IMR-90 (cell line): Measurements from ENCODE around the gene RASGRF2. TPM values are rescaled to one million over a fixed set of nuclear protein-coding genes. Genes with fewer than 3 reads are reported as not detected.

Experiments used
- ATAC-seq: fragments of 200-7000 bp; cut with Tn5 transposase; 2 replicates; pipeline ENCODE4 v1.9.1; 2020; ENCODE audit warnings: low read depth, mild to moderate bottlenecking, moderate library complexity
- BruUV-seq: library from RNA; stranded (reverse); fragments of 400-500 nt; replicated peaks from 2 replicates; lab custom pipeline; 2021; lab: Mats Ljungman, UMichigan
- CTCF ChIA-PET: fragments of 300-600 bp; formaldehyde crosslinking; extraction: SDS; loops from one replicate; lab custom pipeline; 2021; ENCODE audit warnings: antibody characterized with exemption; lab: Yijun Ruan, JAX
- POLR2A ChIA-PET: fragments of 300-600 bp; sonication (Branson Sonifier 250); formaldehyde crosslinking; loops from one replicate; lab custom pipeline; 2022; ENCODE audit warnings: antibody characterized with exemption; ENCODE audit not compliant: unreplicated experiment; lab: Charles Lee
- DNase-seq: peaks from one replicate; pipeline ENCODE4 v3.0.0; 2013
- H2AFZ ChIP-seq: replicated peaks from 2 replicates; pipeline ENCODE3; 2013; ENCODE audit warnings: low read length, mild to moderate bottlenecking; ENCODE audit not compliant: poor library complexity
- H2AK5ac ChIP-seq: 2 replicates; pipeline ENCODE4 v1.6.1; 2013; ENCODE audit warnings: low read depth, low read length, inconsistent platforms
- H2AK9ac ChIP-seq: replicated peaks from 2 replicates; pipeline ENCODE3; 2013; ENCODE audit warnings: mild to moderate bottlenecking, low read depth, low read length, moderate library complexity; ENCODE audit not compliant: poor library complexity
- H2BK120ac ChIP-seq: 2 replicates; pipeline ENCODE4 v1.6.1; 2013; ENCODE audit warnings: low read depth, low read length, inconsistent platforms
- H2BK15ac ChIP-seq: 3 replicates; pipeline ENCODE4 v1.6.1; 2013; ENCODE audit warnings: low read depth, low read length, inconsistent platforms
- H2BK20ac ChIP-seq: 2 replicates; pipeline ENCODE4 v1.6.1; 2013; ENCODE audit warnings: low read depth, mild to moderate bottlenecking, inconsistent platforms, low read length, moderate library complexity
- H2BK5ac ChIP-seq: 2 replicates; pipeline ENCODE4 v1.6.1; 2013; ENCODE audit warnings: mild to moderate bottlenecking, low read depth, low read length, inconsistent platforms; ENCODE audit not compliant: poor library complexity, severe bottlenecking
- H3K14ac ChIP-seq: replicated peaks from 2 replicates; pipeline ENCODE4 v1.6.1; 2013; ENCODE audit warnings: low read depth, low read length, inconsistent platforms
- H3K18ac ChIP-seq: 2 replicates; pipeline ENCODE4 v1.6.1; 2013; ENCODE audit warnings: low read depth, low read length, control low read depth
- H3K23ac ChIP-seq: 2 replicates; pipeline ENCODE4 v1.6.1; 2013; ENCODE audit warnings: low read depth, low read length, inconsistent platforms
- H3K27ac ChIP-seq: 2 replicates; pipeline ENCODE4 v1.5.1; 2013; ENCODE audit warnings: mild to moderate bottlenecking, control low read depth, low read length; ENCODE audit not compliant: insufficient read depth
- H3K27me3 ChIP-seq: 2 replicates; pipeline ENCODE4 v1.6.1; 2013; ENCODE audit warnings: low read length; ENCODE audit not compliant: control insufficient read depth, insufficient read depth
- H3K36me3 ChIP-seq: 2 replicates; pipeline ENCODE4 v1.6.1; 2013; ENCODE audit warnings: low read length, mixed read lengths; ENCODE audit not compliant: control insufficient read depth, insufficient read depth
- H3K4ac ChIP-seq: 2 replicates; pipeline ENCODE4 v1.6.1; 2013; ENCODE audit warnings: low read depth, low read length, inconsistent platforms
- H3K4me1 ChIP-seq: 2 replicates; pipeline ENCODE4 v1.6.1; 2013; ENCODE audit warnings: low read length, mixed read lengths; ENCODE audit not compliant: control insufficient read depth, insufficient read depth
- H3K4me2 ChIP-seq: 2 replicates; pipeline ENCODE4 v1.6.1; 2013; ENCODE audit warnings: low read depth, mild to moderate bottlenecking, control low read depth, low read length, moderate library complexity
- H3K4me3 ChIP-seq: 2 replicates; pipeline ENCODE4 v1.5.1; 2013; ENCODE audit warnings: low read depth, mild to moderate bottlenecking, control low read depth, low read length, moderate library complexity; ENCODE audit not compliant: insufficient read depth
- H3K56ac ChIP-seq: 2 replicates; pipeline ENCODE4 v1.6.1; 2013; ENCODE audit warnings: low read length, inconsistent platforms; ENCODE audit not compliant: insufficient read depth; ENCODE audit errors: extremely low read depth
- H3K79me1 ChIP-seq, 2 experiments: 2 replicates each; pipeline ENCODE4 v1.6.1; 2013; ENCODE audit warnings: low read length in 2 of 2, inconsistent platforms in 1 of 2, low read depth in 1 of 2
- H3K9ac ChIP-seq: 2 replicates; pipeline ENCODE4 v1.6.1; 2013; ENCODE audit warnings: low read depth, low read length, control low read depth
- H3K9me1 ChIP-seq: 2 replicates; pipeline ENCODE4 v1.6.1; 2013; ENCODE audit warnings: low read length, inconsistent platforms; ENCODE audit not compliant: insufficient read depth
- H3K9me3 ChIP-seq: 2 replicates; pipeline ENCODE4 v1.6.1; 2013; ENCODE audit warnings: low read length; ENCODE audit not compliant: control insufficient read depth, insufficient read depth
- H4K20me1 ChIP-seq: 2 replicates; pipeline ENCODE4 v1.6.1; 2013; ENCODE audit warnings: low read length, inconsistent platforms; ENCODE audit not compliant: insufficient read depth
- H4K5ac ChIP-seq: 2 replicates; pipeline ENCODE4 v1.6.1; 2013; ENCODE audit warnings: mild to moderate bottlenecking, low read depth, low read length, control low read depth
- H4K8ac ChIP-seq, 2 experiments: 2 replicates each; pipeline ENCODE4 v1.6.1; 2013; ENCODE audit warnings: low read depth in 2 of 2, low read length in 2 of 2, control low read depth in 1 of 2, inconsistent platforms in 1 of 2
- H4K91ac ChIP-seq: 2 replicates; pipeline ENCODE4 v1.6.1; 2013; ENCODE audit warnings: low read depth, low read length, inconsistent platforms; ENCODE audit not compliant: insufficient read depth
- BHLHE40 ChIP-seq: fragments of 150-350 bp; IDR thresholded peaks from 2 replicates; pipeline ENCODE4 v1.6.1; 2016; ENCODE audit warnings: mild to moderate bottlenecking, low read depth, low read length
- CEBPB ChIP-seq: IDR thresholded peaks from 2 replicates; pipeline ENCODE4 v1.6.1; 2012; ENCODE audit warnings: low read depth, low read length, improper control_type of control experiment
- ELK1 ChIP-seq: fragments of 150-350 bp; IDR thresholded peaks from 2 replicates; pipeline ENCODE4 v1.6.1; 2016; ENCODE audit warnings: low read depth, mild to moderate bottlenecking, low read length, moderate library complexity, borderline replicate concordance
- FOS ChIP-seq: fragments of 150-350 bp; IDR thresholded peaks from 2 replicates; pipeline ENCODE4 v1.6.1; 2016; ENCODE audit warnings: low read depth, low read length
- MAFK ChIP-seq: IDR thresholded peaks from 2 replicates; pipeline ENCODE4 v1.6.1; 2012; ENCODE audit warnings: low read depth, low read length, improper control_type of control experiment
- POLR2A ChIP-seq: IDR thresholded peaks from 2 replicates; pipeline ENCODE4 v1.6.1; 2012; ENCODE audit warnings: mild to moderate bottlenecking, low read depth, low read length
- RFX5 ChIP-seq: IDR thresholded peaks from 2 replicates; pipeline ENCODE4 v1.8.0; 2012; ENCODE audit warnings: low read depth, mild to moderate bottlenecking, low read length, moderate library complexity
- SMC3 ChIP-seq: fragments of 150-350 bp; IDR thresholded peaks from 2 replicates; pipeline ENCODE4 v1.6.1; 2016; ENCODE audit warnings: low read depth, mild to moderate bottlenecking, antibody characterized with exemption, low read length, moderate library complexity
- USF2 ChIP-seq: fragments of 150-350 bp; IDR thresholded peaks from 2 replicates; pipeline ENCODE4 v1.6.1; 2017; ENCODE audit warnings: mild to moderate bottlenecking, antibody characterized with exemption, low read length, low read depth
- WGBS, 2 experiments: methylation state at CpG; one replicate each; pipeline versions ENCODE4 v1.1.5 to v1.1.7; 2013; ENCODE audit warnings: missing lambda C conversion rate in 2 of 2; ENCODE audit not compliant: insufficient read length in 1 of 2; ENCODE audit errors: extremely low coverage in 2 of 2; 5-methylcytosine and 5-hydroxymethylcytosine counted together
- dilution Hi-C: fragments of 300-500 bp; cut with HindIII; formaldehyde crosslinking; loops from one replicate; pipeline ENCODE4 v1.14.3; 2018; ENCODE audit warnings: low sequenced_read_pairs; ENCODE audit not compliant: unreplicated experiment
- in situ Hi-C: fragments of 300-500 bp; cut with MboI; formaldehyde crosslinking; loops from 3 replicates; pipeline ENCODE4 v1.14.3; 2019; ENCODE audit warnings: low sequenced_read_pairs, inconsistent platforms, mixed read lengths
- intact Hi-C: fragments of 100-400 bp; cut with micrococcal nuclease; formaldehyde crosslinking; loops from 2 replicates; pipeline ENCODE4 v1.10.0; 2022
- polyA plus RNA-seq, 3 experiments: library from polyadenylated mRNA; depleted of rRNA; stranded (reverse); fragments of >200 nt; gene quantifications; 2 replicates each; pipeline ENCODE4 v1.2.3, GENCODE V29; 2012; ENCODE audit warnings: low replicate concordance in 1 of 3
- total RNA-seq: library from RNA; depleted of rRNA; stranded (reverse); fragments of >200 nt; gene quantifications from 2 replicates; pipeline ENCODE4 v1.2.3, GENCODE V29; 2012

Gene RASGRF2
- total and polyA plus RNA-seq, 2 of the 4 experiments (the other 2 are of a cell fraction): 2.9 to 5.0 TPM

GRCh38 chr5:80955082-80955590 is 5.0 kb upstream of the RASGRF2 start:
- Histone ChIP-seq H4K91ac (no peak overlapping the region), H3K79me1 (peaks cover 4 to 8% of the 10 kb centered on the region in 2 experiments), H3K18ac (no peak overlapping the region), H4K5ac (no peak overlapping the region), H2BK20ac (no peak overlapping the region), H3K9ac (no peak overlapping the region), H4K20me1 (no peaks in the 10 kb centered on the region), H3K27ac (no peak overlapping the region), H2BK120ac (no peak overlapping the region), H2AFZ (peak overlapping the region; percentile 37), H2AK9ac (no peak overlapping the region), H3K9me1 (peaks cover 7% of the 10 kb centered on the region), H3K14ac (no peak overlapping the region), H3K36me3 (no peaks in the 10 kb centered on the region), H3K9me3 (no peaks in the 10 kb centered on the region), H3K56ac (no peak overlapping the region), H3K27me3 (no peaks in the 10 kb centered on the region), H3K4me3 (no peak overlapping the region), H3K4me2 (no peak overlapping the region), H3K4me1 (no peaks in the 10 kb centered on the region), H2BK5ac (no peak overlapping the region), H2AK5ac (no peak overlapping the region), H3K23ac (no peak overlapping the region), H4K8ac (no peak overlapping the region), H2BK15ac (no peak overlapping the region), H3K4ac (no peak overlapping the region)
- no CpG with 5 or more reads among the region's 2 CpGs for WGBS, 2 experiments
- no TSS peak for BruUV-seq
- CTCF ChIA-PET: no interaction called here
- intact Hi-C loops: no loop called here
- no peak for TF ChIP-seq ELK1
- no peak for TF ChIP-seq POLR2A
- no peak for TF ChIP-seq USF2
- no peak for TF ChIP-seq CEBPB
- no peak for TF ChIP-seq MAFK
- no peak for TF ChIP-seq BHLHE40
- no peak for TF ChIP-seq FOS
- TF ChIP-seq RFX5: no peak
- no peak for TF ChIP-seq SMC3
- no peak for ATAC-seq
- dilution Hi-C loops: no loop called here
- no peak for DNase-seq
- in situ Hi-C loops: no loop called here
- POLR2A ChIA-PET: interaction anchor here (0.6 kb wide), 1 partner anchor 202 kb away, joined by 3 read pairs; no protein-coding TSS in a partner anchor
